SHP77 (cell line): ENCODE measurements around the gene FARP1.

Source experiments
- DNase-seq, 2 experiments: peaks; one replicate each; lab custom pipeline; 2025; lab: John Stamatoyannopoulos, UW

Gene FARP1

DNA sequence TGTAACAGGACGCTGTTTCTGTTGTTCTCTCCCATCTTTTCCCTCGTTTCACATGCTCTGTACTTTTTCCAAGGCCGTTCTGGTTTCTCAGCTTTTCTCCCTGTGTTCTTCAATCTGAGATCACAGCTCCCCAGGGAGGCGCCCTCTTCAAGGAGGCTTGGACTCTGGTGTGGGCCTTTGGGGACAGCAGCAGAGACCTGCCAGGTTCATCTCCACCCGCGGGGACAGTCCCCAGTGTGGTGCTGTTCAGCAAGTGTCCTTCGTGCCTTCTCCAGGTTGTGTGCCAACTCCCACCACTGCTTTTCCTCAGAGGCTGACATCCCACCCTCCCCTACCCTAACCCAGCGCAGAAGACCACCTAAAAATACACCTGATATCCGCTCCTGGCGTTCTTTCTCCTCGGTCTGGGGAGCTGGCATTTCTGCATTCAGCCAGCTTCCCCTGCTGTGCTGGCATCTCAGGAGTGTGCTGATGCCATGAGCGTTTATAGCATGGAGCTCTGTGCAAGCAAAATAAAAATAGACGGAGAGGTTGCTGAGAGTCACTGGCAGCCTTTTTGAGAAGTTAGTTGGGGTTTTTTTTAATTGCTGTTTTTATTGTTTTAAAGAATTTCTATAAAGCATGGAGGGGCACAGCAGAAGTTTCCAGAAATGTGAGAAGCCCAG lies 284.6 kb downstream of the FARP1 start:
- no peak for DNase-seq

DNA sequence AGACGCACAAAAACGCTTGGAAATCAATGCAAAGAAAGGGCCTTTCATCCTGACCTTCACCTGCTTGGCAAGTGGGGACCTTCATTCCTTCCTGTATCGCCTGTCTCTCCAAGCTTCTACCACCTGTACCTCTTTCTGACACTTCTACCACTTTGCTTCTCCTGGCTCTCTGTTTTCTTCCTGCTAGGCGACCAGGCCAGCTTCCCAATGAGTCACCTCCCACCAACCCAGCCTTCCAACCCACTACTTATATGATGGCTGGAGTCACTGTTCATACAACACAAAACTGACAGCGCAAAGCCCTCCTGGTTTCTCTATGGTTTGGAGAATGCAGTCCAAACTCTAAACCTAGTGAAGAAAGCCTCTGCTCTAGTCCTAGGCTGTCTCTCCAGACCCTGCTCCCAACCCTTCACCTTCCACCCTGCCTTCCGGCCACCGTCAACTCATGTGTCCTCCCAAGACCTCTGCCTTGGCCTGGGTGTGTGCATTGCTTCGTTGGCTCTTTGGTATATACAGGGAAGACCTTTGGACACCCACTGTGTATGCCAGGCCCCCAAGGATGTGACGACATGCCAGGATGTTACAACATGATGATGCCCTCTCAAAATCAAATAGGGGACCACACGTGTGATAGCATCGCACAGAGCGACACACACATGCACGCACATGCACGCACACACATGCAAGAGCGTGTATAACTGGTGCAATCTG lies 285.5 kb downstream of the FARP1 start:
- no peak for DNase-seq

DNA sequence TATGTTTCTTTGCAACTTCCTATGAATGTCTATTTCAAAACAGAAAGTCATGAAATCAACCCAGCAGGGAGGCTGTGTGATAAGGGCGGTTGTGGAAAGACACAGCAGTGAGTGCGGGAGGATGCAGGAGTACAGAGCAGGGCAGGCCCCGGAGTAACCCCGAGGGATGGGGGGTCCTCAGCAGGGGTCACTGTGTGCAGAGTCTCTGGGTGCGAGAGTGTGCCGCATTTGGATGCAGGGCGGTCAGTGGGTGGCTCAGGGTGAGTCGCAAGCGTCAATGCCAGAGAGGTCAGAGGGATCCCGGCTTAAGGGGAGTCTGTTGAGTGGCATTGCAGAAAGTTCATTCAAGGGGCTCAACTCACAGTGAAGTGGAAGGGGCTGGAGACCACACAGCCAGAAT lies 286.2 kb downstream of the FARP1 start:
- no peak for DNase-seq

DNA sequence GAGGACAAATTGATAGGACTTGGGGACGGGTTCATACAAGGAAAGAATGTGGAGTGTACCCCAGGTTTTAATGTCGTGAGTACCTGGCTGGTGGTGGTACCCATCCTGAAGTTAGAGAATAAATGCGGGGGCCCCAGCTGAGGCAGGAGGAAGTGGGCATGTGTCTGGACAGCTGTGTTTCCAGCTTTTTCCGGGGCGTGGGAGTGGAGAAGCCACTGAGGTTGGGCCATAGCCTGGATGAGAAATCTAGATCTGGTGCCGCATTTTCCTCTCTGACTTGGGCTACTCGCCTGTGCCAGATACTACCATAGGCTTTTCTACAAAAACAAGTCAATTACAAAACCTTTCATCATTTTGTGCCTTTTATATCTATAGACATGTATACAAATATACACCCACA lies 286.6 kb downstream of the FARP1 start:
- no peak for DNase-seq

DNA sequence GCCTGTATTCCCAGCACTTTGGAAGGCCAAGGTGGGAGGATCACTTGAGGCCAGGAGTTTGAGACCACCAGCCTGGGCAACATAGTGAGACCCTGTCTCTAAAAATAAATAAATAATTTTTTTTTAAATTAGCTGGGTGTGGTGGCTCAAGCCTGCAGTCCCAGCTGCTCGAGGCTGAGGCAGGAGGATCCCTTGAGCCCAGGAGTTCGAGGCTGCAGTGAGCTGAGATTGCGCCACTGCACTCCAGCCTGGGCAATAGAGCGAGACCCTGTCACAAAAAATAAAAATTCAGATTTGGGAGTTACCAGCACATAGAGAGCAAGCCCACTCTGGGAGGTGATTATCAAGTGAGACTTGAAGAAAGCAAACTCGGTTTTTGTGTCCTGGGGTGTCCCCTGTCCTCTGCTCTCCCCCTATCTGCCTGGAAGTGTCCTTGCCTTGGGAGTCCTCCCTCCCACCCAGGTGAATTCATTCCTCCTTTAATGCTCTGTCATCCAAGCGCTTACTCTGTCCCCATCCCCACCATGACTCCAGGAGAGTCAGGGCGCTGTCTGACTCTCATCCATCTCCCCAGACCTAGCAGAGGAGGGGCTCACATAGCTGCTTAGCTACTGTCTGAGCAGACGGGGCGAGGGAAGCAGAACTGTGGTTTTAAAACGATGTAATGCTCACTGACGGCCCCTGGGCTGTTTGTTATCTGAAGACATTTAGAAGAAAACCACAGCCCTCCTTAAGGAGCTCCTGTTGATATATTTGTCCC lies 287.3 kb downstream of the FARP1 start:
- DNase-seq: no peak

DNA sequence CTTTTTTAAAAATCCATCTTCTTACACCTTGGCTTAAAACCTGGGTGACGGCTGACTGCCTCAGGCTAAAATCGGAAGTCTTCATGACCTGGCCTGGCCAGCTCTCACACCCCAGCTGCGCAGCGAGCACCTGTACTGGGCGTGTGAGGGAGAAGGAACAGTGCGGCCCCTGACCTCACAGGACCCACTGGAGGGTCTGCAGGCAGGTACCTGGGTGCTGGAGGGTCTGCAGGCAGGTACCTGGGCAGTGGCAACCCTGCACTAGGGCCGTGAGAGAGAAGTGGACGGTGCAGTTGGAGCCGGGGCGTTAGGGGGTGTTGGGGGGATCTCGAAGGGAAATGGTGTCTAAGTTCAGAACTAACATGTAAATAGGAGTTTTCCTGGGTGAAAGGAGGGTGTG lies 289.7 kb downstream of the FARP1 start:
- no peak for DNase-seq

DNA sequence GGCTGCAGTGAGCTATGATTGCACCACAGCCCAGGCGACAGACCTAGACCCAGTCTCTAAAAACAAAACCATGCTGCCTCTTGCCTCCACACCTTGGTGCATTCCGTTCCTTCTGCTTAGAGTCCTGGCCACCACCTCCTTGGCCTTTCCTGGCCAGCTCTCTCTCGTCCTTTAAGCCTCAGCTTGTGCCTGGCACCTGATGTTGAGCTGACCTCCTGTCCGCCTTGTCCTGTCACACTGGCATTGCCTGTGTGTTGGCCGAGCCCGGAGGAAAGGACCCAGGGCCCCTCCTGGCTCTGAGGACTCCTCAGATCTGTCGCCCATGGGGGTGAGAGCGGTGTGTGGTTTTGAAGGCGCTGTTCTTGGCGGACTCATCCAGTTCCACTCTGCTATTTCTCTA lies 290.8 kb downstream of the FARP1 start:
- DNase-seq: no peak

DNA sequence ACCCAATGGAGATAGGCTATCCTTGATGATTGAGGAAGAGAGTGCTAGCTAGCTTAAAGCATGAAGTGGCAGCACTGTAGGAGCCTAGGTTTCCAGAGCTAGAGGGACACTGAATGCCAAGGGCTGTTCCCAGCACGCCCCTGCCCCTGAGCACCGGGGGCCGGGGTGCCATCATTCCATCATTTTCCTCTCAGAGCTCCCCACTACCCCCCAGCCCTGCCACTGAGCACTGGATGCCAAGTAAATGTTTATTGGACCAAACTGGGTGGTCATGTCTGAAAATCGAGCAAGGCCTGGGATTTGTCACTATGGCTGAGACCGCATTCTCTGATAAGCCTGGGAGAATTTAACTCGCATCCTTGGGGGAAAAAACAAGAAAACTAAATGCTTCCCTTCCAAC lies 291.2 kb downstream of the FARP1 start:
- no peak for DNase-seq

DNA sequence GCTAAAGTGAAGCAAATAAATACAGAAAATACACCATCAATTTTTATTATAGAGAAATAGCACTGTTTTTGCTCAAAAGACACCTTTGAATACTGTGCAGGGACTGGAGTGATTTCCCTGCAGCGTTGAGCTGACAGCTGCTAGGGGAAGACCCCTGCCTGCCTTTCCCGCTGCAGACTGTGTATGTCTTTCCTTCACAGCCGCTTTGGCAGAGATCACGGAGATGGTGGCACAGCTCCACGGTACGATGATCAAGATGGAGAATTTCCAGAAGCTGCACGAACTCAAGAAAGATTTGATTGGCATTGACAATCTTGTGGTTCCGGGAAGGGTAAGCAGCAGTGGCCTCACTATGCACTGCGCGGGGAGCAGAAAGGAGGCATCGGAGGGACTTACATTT lies 292.5 kb downstream of the FARP1 start:
- DNase-seq: no peak

DNA sequence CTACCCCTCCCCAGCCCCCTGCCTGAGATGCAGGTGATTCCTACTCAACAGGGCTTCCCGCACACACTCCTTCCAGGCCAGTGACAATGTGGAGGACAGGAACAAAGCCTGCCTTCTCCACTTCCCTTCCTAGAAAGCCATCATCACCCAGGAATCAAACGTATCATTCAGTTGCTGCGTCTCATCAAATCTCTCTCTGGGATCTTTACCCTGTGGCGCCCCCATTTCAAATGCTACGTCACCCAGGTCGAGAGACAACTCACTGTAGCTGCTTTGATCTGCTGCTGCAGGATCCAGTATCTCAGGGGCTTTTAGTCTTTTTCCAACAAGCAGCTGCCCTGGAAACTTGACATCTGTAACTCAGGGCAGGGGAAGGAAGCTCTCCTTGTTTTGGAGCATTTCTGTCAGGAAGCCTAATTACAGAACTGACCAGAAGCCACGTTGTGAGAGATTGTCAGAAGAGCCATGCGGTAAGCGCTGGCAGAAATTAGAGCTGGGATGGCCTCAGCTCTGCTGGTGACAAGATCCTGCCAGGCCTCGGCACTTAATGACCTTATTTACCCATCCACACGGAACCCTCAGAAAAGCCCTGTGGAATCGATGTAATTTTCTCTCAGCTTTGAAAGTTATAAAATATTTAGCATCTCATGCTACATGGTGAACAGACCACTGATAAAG lies 293.5 kb downstream of the FARP1 start:
- no peak for DNase-seq

DNA sequence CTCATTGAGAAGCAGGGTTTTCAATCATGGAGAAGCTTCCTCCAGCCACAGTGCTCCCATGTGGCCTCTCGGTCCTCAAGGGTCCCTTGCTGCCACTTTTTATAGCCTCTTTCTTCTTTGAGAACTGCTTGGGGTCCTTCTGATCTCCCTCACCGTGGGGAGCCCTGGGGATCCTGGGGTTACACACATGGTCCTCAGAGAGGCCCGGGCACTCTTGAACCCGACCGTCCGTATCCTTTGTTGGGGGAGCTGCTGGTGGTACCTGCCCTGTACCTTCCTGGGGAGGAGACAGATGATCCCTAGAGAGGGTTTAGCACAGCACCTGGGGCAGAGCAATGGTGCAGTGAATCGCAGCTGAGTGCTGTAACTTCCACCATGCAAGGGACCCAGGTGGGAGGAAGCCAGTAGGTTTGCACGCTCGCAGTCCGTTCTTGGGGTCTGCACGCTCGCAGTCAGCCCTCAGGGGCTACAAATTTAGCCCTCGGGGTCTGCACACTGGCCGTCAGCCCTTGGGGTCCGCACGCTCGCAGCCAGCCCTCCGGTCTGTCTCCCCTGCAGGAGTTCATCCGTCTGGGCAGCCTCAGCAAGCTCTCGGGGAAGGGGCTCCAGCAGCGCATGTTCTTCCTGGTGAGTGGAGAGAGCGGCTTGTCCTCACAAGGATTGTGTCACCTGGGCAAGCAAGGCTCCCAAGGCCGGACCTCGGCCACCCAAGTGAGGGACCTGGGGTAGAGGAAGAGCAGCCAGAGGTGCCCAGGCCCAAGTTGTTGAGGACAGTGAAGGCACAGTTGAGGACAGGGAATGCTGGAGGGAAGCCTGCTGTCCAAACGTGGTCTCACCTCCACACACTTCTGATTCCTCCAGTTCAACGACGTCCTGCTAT lies 295.6 kb downstream of the FARP1 start:
- no peak for DNase-seq

DNA sequence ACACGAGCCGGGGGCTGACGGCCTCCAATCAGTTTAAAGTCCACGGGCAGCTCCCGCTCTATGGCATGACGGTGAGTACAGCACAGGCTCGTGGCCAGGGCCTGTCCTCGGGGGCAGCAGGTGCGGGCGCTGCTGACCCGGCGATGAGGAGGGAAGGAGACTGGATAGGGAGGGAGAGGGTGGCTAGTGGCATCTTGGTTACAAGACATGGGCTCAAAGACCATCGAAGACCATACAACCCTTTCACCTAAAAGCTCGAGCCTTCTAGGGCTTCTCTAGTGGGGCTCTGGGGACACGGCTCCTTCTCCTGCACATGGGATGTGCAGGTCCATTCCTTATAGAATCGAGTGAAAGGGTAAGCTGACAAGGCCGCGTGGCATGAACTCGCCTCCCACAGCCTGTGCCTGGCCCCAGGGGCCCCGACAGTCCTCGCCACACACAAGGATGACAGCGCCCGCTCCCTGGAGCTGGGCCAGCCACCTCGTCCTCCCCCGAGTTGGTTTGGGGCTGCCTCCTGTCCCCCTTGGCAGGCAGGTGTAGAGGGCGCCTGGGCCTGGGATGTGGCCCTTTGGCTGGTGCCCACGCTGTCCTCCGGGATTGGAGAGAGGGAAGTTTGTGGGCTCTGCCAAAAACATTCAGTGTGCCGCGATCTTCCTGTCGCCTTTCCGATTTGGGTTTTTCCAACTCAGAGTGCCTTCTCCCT lies 296.4 kb downstream of the FARP1 start:
- DNase-seq: no peak

DNA sequence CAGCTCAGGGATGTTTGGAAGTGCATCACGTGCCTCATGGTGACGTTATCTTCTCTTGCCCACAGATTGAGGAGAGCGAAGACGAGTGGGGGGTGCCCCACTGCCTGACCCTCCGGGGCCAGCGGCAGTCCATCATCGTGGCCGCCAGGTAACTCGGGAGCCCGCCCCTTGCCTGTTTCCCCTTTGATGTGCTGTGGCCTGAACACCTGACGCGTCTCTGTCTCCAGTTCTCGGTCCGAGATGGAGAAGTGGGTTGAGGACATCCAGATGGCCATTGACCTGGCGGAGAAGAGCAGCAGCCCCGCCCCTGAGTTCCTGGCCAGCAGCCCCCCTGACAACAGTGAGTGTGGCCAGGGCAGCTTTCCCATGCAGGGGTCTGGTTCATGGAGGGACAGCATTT lies 297.0 kb downstream of the FARP1 start:
- no peak for DNase-seq

DNA sequence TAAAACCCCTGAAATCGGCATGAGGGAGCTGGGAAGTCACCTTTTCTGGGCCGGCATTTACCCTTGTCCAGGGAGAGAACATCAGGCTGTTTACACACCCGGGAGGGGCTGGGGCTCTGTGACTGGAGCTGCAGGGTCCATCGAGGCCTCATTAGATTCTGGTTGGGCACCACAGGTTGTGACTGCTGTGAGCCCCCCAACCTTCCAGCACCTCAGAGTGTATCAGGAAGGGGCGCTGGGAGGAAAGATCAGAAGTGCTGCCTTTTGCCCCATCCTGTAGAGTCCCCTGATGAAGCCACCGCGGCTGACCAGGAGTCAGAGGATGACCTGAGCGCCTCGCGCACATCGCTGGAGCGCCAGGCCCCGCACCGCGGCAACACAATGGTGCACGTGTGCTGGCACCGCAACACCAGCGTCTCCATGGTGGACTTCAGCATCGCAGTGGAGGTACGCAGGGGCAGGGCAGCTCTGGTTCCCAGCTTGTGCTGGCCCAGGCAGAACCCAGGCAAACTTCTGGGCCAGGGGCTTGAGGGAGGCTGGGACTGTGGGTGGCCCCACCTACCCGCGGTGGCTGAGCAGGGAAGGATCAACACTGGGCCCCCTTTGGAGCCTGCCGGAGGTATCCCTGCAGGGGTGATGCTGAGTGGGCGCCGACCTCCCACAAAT lies 297.6 kb downstream of the FARP1 start:
- no peak for DNase-seq

DNA sequence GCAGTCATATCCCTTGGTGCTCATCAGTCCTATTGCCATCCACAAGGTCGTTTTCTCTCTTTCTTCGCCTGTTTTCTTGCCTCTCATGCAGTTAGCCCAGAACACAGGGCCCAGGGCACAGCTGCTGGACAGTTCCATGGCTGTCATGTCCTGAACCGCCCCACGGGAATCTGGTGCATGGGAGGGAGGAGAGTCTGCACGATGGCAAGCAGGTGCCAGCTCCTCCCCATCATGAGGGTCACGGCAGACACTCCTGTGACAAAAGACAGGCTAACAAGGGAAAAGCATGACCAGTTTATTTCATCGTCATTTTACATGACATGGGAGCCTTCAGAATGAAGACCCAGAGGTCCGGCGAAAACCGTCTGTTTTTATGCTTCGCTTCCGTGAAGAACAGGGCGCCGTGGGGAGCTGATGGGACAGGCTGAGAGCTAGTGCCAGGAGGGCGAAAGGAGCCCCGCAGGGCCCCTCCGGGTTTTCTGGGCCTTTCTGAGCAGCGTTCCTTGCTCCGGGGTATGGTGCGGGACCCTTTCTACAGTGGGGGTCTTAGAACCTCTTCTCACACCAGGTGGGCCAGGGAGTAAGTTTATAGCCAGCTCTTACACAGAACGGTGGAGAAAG lies 298.3 kb downstream of the FARP1 start:
- DNase-seq: no peak

DNA sequence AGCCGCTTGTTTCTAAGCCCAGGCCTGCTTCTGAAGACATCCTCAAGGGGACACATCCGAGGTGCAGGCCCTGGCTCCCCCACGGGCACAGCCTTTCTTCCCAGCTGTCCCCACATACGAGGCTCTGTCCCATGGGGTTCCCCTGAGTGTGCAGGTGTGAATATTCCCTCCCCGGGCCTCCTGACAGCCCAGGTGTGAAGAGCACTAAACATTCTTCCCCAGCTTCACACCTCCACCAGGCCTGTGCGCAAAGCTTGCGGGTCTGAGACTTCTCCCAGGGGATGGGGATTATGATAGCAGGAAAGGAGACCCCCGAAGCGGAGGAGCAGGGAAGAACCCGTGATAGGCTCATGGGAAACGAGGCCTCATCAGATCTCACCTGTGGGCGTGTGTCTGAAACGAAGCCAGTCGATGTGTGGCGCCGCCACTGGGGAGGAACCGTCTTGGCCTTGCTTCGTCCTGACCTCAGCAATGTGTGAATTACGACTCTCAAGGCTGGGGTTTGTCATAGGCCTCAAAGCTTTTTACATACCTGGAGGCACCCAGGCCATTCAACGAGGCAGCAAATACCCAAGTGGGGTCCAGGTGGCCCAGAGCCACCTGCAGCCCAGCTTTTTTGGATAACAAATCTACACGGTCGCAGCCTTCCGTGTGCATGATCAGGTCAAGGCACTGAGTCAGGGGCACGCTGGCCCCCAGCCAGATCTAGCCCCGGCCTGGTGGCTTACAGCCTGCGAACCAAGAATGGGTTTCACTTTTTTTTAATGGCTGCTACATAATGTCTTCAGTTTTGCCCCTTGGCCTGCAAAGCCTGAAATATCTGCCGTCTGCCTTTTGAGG lies 299.7 kb downstream of the FARP1 start:
- no peak for DNase-seq

DNA sequence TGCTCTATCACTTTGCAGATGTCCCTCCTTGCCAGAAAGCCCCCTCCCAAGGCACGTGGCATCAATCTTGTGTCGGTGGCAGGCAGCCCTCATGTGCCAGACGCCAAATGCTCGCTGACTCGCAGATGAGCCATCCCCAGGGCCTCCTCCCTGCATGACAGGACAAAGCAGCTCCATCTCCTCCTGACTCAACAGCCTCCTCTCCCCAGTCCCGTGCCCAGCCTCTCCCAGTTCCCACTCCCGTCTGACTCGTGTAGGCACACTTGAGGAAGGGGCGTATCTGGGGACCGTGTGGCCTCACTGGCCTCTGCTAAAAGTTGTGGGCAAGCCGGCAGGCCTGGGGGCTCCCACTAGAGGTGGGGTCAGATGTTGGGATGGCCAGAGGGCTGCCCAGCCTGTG lies 300.4 kb downstream of the FARP1 start:
- no peak for DNase-seq

DNA sequence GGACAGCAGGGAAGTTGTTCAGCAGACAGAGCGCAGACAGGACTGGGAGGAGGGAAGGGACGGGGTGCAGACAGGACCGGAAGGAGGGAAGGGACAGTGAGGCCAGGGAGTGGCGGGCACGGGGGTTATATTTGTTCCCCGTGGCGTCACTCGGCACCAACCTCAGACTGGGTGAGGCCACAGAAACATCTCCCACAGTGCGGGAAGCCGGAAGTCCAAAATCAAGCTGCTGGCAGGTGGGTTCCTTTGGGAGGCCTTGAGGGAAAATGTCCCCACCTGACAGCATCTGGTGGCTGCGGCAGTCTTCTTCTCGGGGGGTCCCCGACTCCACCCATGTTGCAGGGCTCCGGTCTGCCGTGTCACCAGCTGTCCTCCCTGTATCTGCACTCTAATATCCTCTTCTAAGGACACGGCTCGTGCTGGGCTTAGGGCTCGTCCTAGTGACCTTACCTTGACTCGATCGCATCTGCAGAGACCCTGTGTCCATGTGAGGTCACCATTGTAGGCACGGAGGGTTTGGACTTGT lies 301.0 kb downstream of the FARP1 start:
- DNase-seq: no peak

DNA sequence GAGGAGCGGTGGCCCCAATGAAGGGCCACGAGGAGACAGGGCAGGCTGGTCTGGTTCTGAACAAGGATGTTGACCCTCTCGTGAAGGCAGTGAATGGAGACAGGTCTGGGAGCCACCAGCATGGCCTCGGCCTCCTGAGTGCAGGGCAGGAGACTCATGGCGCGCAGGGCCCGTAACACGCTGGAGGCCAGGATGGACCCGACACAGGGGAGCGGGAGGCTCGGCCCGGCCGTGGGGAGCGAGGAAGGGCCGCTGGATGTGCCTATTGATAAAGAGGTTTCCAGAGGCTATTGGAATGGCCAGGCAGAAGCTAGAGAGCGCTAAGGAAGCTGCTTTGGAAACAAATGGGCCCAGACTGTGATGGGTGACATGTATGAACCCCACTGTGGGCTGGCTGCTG lies 301.5 kb downstream of the FARP1 start:
- no peak for DNase-seq
